H9 (cell line): ENCODE data around the gene KCNMB3. TPM values are rescaled to one million over a fixed set of nuclear protein-coding genes. Genes with fewer than 3 reads are reported as not detected.
"Not testable (repeated sequence)": the region's sequence is repeated elsewhere in the genome, so short reads cannot be mapped to it uniquely, and the experiment has no call there.

Source experiments
- DNase-seq: peaks from one replicate; pipeline ENCODE4 v3.0.0-alpha.2; 2017
- H2AFZ ChIP-seq: one replicate; pipeline ENCODE4 v1.6.1; 2013; ENCODE audit warnings: mild to moderate bottlenecking, low read length, control low read depth, moderate library complexity
- H2AK5ac ChIP-seq: 2 replicates; pipeline ENCODE4 v1.6.1; 2013; ENCODE audit warnings: low read length, control low read depth, mixed read lengths; ENCODE audit not compliant: insufficient read length
- H2BK120ac ChIP-seq: one replicate; pipeline ENCODE4 v1.6.1; 2013; ENCODE audit warnings: low read depth, mild to moderate bottlenecking, low read length, control low read depth, inconsistent platforms; ENCODE audit not compliant: poor library complexity, severe bottlenecking
- H2BK12ac ChIP-seq: 2 replicates; pipeline ENCODE4 v1.6.1; 2013; ENCODE audit warnings: low read length, control low read depth, mixed read lengths, low read depth; ENCODE audit not compliant: insufficient read length
- H2BK15ac ChIP-seq: 2 replicates; pipeline ENCODE4 v1.6.1; 2013; ENCODE audit warnings: low read depth, low read length, control low read depth
- H2BK20ac ChIP-seq: one replicate; pipeline ENCODE4 v1.6.1; 2013; ENCODE audit warnings: low read depth, mild to moderate bottlenecking, low read length, control low read depth, inconsistent platforms; ENCODE audit not compliant: poor library complexity, severe bottlenecking
- H2BK5ac ChIP-seq: 2 replicates; pipeline ENCODE4 v1.6.1; 2013; ENCODE audit warnings: low read length, control low read depth, mixed read lengths; ENCODE audit not compliant: insufficient read length
- H3K14ac ChIP-seq: 2 replicates; pipeline ENCODE4 v1.6.1; 2013; ENCODE audit warnings: low read length, control low read depth; ENCODE audit not compliant: insufficient read depth
- H3K18ac ChIP-seq: 2 replicates; pipeline ENCODE4 v1.6.1; 2013; ENCODE audit warnings: low read depth, mild to moderate bottlenecking, mixed read lengths, low read length, control low read depth; ENCODE audit not compliant: insufficient read length
- H3K23ac ChIP-seq: 2 replicates; pipeline ENCODE4 v1.6.1; 2013; ENCODE audit warnings: low read length, control low read depth, mixed read lengths, low read depth; ENCODE audit not compliant: insufficient read length
- H3K23me2 ChIP-seq: 2 replicates; pipeline ENCODE4 v1.6.1; 2013; ENCODE audit warnings: low read depth, mild to moderate bottlenecking, mixed read lengths, low read length, control low read depth; ENCODE audit not compliant: insufficient read length, poor library complexity, severe bottlenecking
- H3K27ac ChIP-seq: 2 replicates; pipeline ENCODE4 v1.5.1; 2013; ENCODE audit warnings: low read length, control low read depth, mixed read lengths, low read depth; ENCODE audit not compliant: insufficient read length
- H3K27me3 ChIP-seq: 2 replicates; pipeline ENCODE4 v1.6.1; 2013; ENCODE audit warnings: low read length, control low read depth, inconsistent platforms; ENCODE audit not compliant: insufficient read depth
- H3K4ac ChIP-seq: 2 replicates; pipeline ENCODE4 v1.6.1; 2013; ENCODE audit warnings: low read depth, mild to moderate bottlenecking, control low read depth, inconsistent platforms, low read length, moderate library complexity
- H3K4me1 ChIP-seq: 2 replicates; pipeline ENCODE4 v1.6.1; 2013; ENCODE audit warnings: low read length, control low read depth, inconsistent platforms; ENCODE audit not compliant: insufficient read depth
- H3K4me2 ChIP-seq: 2 replicates; pipeline ENCODE4 v1.6.1; 2013; ENCODE audit warnings: low read length, control low read depth, mixed read lengths; ENCODE audit not compliant: insufficient read length, insufficient read depth
- H3K56ac ChIP-seq: 2 replicates; pipeline ENCODE4 v1.6.1; 2013; ENCODE audit warnings: low read depth, mild to moderate bottlenecking, mixed read lengths, low read length, control low read depth; ENCODE audit not compliant: insufficient read length
- H3K79me1 ChIP-seq: 2 replicates; pipeline ENCODE4 v1.6.1; 2013; ENCODE audit warnings: low read depth, mild to moderate bottlenecking, moderate library complexity, low read length, control low read depth, inconsistent platforms; ENCODE audit not compliant: insufficient read depth, poor library complexity, severe bottlenecking
- H3K79me2 ChIP-seq: 2 replicates; pipeline ENCODE4 v1.6.1; 2013; ENCODE audit warnings: low read length, control low read depth, inconsistent platforms; ENCODE audit not compliant: insufficient read depth
- H3K9ac ChIP-seq: 2 replicates; pipeline ENCODE4 v1.6.1; 2013; ENCODE audit warnings: low read length, control low read depth, mixed read lengths; ENCODE audit not compliant: insufficient read length; ENCODE audit errors: extremely low read depth
- H3K9me3 ChIP-seq: one replicate; pipeline ENCODE4 v1.6.1; 2013; ENCODE audit warnings: low read depth, low read length, inconsistent platforms; ENCODE audit not compliant: control insufficient read depth
- H3T11ph ChIP-seq: one replicate; pipeline ENCODE4 v1.6.1; 2013; ENCODE audit warnings: mild to moderate bottlenecking, low read length, control low read depth, inconsistent platforms
- H4K20me1 ChIP-seq: one replicate; pipeline ENCODE4 v1.6.1; 2013; ENCODE audit not compliant: control insufficient read depth, insufficient read length, insufficient read depth
- H4K5ac ChIP-seq: 2 replicates; pipeline ENCODE4 v1.6.1; 2013; ENCODE audit warnings: low read depth, mild to moderate bottlenecking, mixed read lengths, low read length, control low read depth; ENCODE audit not compliant: insufficient read length
- H4K8ac ChIP-seq: replicated peaks from 2 replicates; pipeline ENCODE4 v1.6.1; 2013; ENCODE audit warnings: low read length, control low read depth, mixed read lengths, low read depth; ENCODE audit not compliant: insufficient read length
- H4K91ac ChIP-seq: 2 replicates; pipeline ENCODE4 v1.6.1; 2013; ENCODE audit warnings: low read depth, mild to moderate bottlenecking, moderate library complexity, mixed read lengths, low read length, control low read depth; ENCODE audit not compliant: insufficient read length
- H3K27ac Mint-ChIP-seq, 3 experiments: 2 replicates in 2 of 3; 3 replicates in 1 of 3; pipeline ENCODE4 v1.8.0; 2020 to 2021; ENCODE audit warnings: mixed read lengths in 3 of 3, mild to moderate bottlenecking in 1 of 3, moderate library complexity in 1 of 3
- H3K27me3 Mint-ChIP-seq: 2 replicates; pipeline ENCODE4 v1.8.0; 2021; ENCODE audit warnings: low read depth, mild to moderate bottlenecking, moderate library complexity, mixed read lengths
- H3K36me3 Mint-ChIP-seq, 3 experiments: 2 replicates in 2 of 3; 3 replicates in 1 of 3; pipeline ENCODE4 v1.8.0; 2020 to 2021; ENCODE audit warnings: low read depth in 3 of 3, mixed read lengths in 3 of 3; ENCODE audit not compliant: insufficient read depth in 1 of 3
- H3K4me1 Mint-ChIP-seq, 2 experiments: 2 replicates each; pipeline ENCODE4 v1.8.0; 2020; ENCODE audit warnings: mixed read lengths in 2 of 2
- H3K4me3 Mint-ChIP-seq, 2 experiments: 2 replicates in 1 of 2; 3 replicates in 1 of 2; pipeline ENCODE4 v1.8.0; 2020 to 2021; ENCODE audit warnings: mild to moderate bottlenecking in 2 of 2, mixed read lengths in 2 of 2, moderate library complexity in 1 of 2
- H3K9me3 Mint-ChIP-seq, 2 experiments: 2 replicates in 1 of 2; 3 replicates in 1 of 2; pipeline ENCODE4 v1.8.0; 2020; ENCODE audit warnings: mild to moderate bottlenecking in 2 of 2, mixed read lengths in 2 of 2, moderate library complexity in 1 of 2
- CTCF ChIP-seq: fragments of 200-600 bp; sonication (generic); conservative IDR thresholded peaks from 3 replicates; pipeline ENCODE4 v1.8.0; 2021; ENCODE audit warnings: antibody characterized with exemption, mild to moderate bottlenecking
- WGBS: extraction: QIAGEN DNeasy Blood & Tissue Kit; methylation state at CpG from one replicate; pipeline ENCODE4 v1.1.7; 2013; ENCODE audit warnings: missing lambda C conversion rate, low lambda C conversion rate, mixed read lengths; ENCODE audit not compliant: insufficient read length; ENCODE audit errors: extremely low coverage; 5-methylcytosine and 5-hydroxymethylcytosine counted together
- total RNA-seq: library from RNA; stranded (reverse); gene quantifications from 2 replicates; pipeline ENCODE4 v1.2.1, GENCODE V29; 2021

KCNMB3 gene
- total RNA-seq, 1 experiment from 2014 or later: 1.6 TPM

- no peaks in the 10 kb centered on the region for H3K4me1 Mint-ChIP-seq
- no peak overlapping the region for H3K18ac ChIP-seq
- H3K23me2 ChIP-seq: no peaks in the 10 kb centered on the region
- H3K4me2 ChIP-seq: no peak overlapping the region
- H2BK20ac ChIP-seq: no peak overlapping the region
- no peaks in the 10 kb centered on the region for H3K27me3 Mint-ChIP-seq
- H4K20me1 ChIP-seq: no peaks in the 10 kb centered on the region
- H3K27ac ChIP-seq: no peak overlapping the region
- no peak overlapping the region for H3K23ac ChIP-seq
- no CpG with 5 or more reads among the region's 1 CpG for WGBS
- no peak overlapping the region for H4K91ac ChIP-seq
- no peak for TF ChIP-seq CTCF
- no peak overlapping the region for H2AFZ ChIP-seq
- H2BK120ac ChIP-seq: no peak overlapping the region
- H3K27ac Mint-ChIP-seq: peak overlapping the region in 2 of 3 experiments; percentile 4 to 79; a peak in 2 of 7 replicates
- H2BK15ac ChIP-seq: no peak overlapping the region
- no peak for DNase-seq
- H2AK5ac ChIP-seq: no peak overlapping the region
- no peaks in the 10 kb centered on the region for H3K9me3 ChIP-seq
- H3K4me1 ChIP-seq: no peaks in the 10 kb centered on the region
- no peak overlapping the region for H4K5ac ChIP-seq
- H3K9ac ChIP-seq: no peak overlapping the region
- H3K79me1 ChIP-seq: no peaks in the 10 kb centered on the region
- H3K27me3 ChIP-seq: no peaks in the 10 kb centered on the region
- no peak overlapping the region for H2BK5ac ChIP-seq
- peaks cover 3 to 10% (median 8%) of the 10 kb centered on the region in 3 experiments; a peak in 4 of 7 replicates for H3K36me3 Mint-ChIP-seq
- H4K8ac ChIP-seq: no peak overlapping the region
- H3K56ac ChIP-seq: no peak overlapping the region
- H3K4me3 Mint-ChIP-seq: no peak overlapping the region
- no peak overlapping the region for H2BK12ac ChIP-seq
- no peak overlapping the region for H3T11ph ChIP-seq
- no peak overlapping the region for H3K14ac ChIP-seq
- no peaks in the 10 kb centered on the region for H3K9me3 Mint-ChIP-seq
- H3K4ac ChIP-seq: no peak overlapping the region
- H3K79me2 ChIP-seq: no peaks in the 10 kb centered on the region
Measured at GRCh38 chr3:179244878-179245277, 6.0 kb downstream of the KCNMB3 start.

GRCh38 chr3:179242859-179243258 is 8.1 kb downstream of the KCNMB3 start:
- not testable (repeated sequence) for H3K23ac ChIP-seq, H3K27ac ChIP-seq, H2BK20ac ChIP-seq, H4K8ac ChIP-seq, H4K5ac ChIP-seq, H3K27me3 ChIP-seq, H3K9me3 Mint-ChIP-seq, DNase-seq, H2AFZ ChIP-seq, H3K23me2 ChIP-seq, H3K4me1 ChIP-seq, H2BK15ac ChIP-seq, H3K79me2 ChIP-seq, H3K9me3 ChIP-seq, H2BK12ac ChIP-seq, H3K4me1 Mint-ChIP-seq, H2AK5ac ChIP-seq, H3K36me3 Mint-ChIP-seq, H3K27me3 Mint-ChIP-seq, H2BK120ac ChIP-seq, H3K4me3 Mint-ChIP-seq, H3T11ph ChIP-seq, H3K56ac ChIP-seq, H3K9ac ChIP-seq, H3K14ac ChIP-seq, H3K18ac ChIP-seq, H2BK5ac ChIP-seq, H4K20me1 ChIP-seq, H3K27ac Mint-ChIP-seq, H3K4ac ChIP-seq, H3K4me2 ChIP-seq, H4K91ac ChIP-seq, H3K79me1 ChIP-seq
- WGBS: no CpG with 5 or more reads among the region's 2 CpGs
